Mesendoderm (in vitro differentiated cells): Measurements from ENCODE around the gene C8G.

ENCODE experiments used
- DNase-seq: peaks from one replicate; pipeline ENCODE4 v3.0.0; 2013
- H2AK5ac ChIP-seq: 2 replicates; pipeline ENCODE4 v1.6.1; 2013; ENCODE audit warnings: low read length, inconsistent platforms
- H2BK120ac ChIP-seq: 2 replicates; pipeline ENCODE4 v1.6.1; 2013; ENCODE audit warnings: low read depth, mild to moderate bottlenecking, low read length, moderate library complexity, mixed read lengths
- H2BK15ac ChIP-seq: replicated peaks from 2 replicates; pipeline ENCODE4 v1.6.1; 2013; ENCODE audit warnings: low read depth, mild to moderate bottlenecking, moderate library complexity
- H2BK5ac ChIP-seq: 2 replicates; pipeline ENCODE4 v1.6.1; 2013; ENCODE audit warnings: low read length, inconsistent platforms
- H3K18ac ChIP-seq: 2 replicates; pipeline ENCODE4 v1.6.1; 2013; ENCODE audit warnings: mild to moderate bottlenecking, low read length, mixed read lengths
- H3K23ac ChIP-seq: one replicate; pipeline ENCODE4 v1.6.1; 2013; ENCODE audit warnings: low read length
- H3K27ac ChIP-seq: 2 replicates; pipeline ENCODE4 v1.5.1; 2013; ENCODE audit warnings: low read depth, mild to moderate bottlenecking, inconsistent platforms, low read length, moderate library complexity
- H3K27me3 ChIP-seq: 2 replicates; pipeline ENCODE4 v1.6.1; 2013; ENCODE audit warnings: low read length, control low read depth, mild to moderate bottlenecking, inconsistent platforms; ENCODE audit not compliant: insufficient read depth, poor library complexity
- H3K36me3 ChIP-seq: 2 replicates; pipeline ENCODE4 v1.6.1; 2013; ENCODE audit warnings: low read length, inconsistent platforms; ENCODE audit not compliant: control insufficient read depth, insufficient read depth
- H3K4ac ChIP-seq: one replicate; pipeline ENCODE4 v1.6.1; 2013; ENCODE audit warnings: low read depth, mild to moderate bottlenecking, low read length, moderate library complexity
- H3K4me1 ChIP-seq: 2 replicates; pipeline ENCODE4 v1.6.1; 2013; ENCODE audit warnings: low read depth, low read length, inconsistent platforms; ENCODE audit not compliant: control insufficient read depth
- H3K4me2 ChIP-seq: 2 replicates; pipeline ENCODE4 v1.6.1; 2013; ENCODE audit warnings: low read length
- H3K4me3 ChIP-seq: 2 replicates; pipeline ENCODE4 v1.5.1; 2013; ENCODE audit warnings: mild to moderate bottlenecking, low read length
- H3K56ac ChIP-seq: one replicate; pipeline ENCODE4 v1.6.1; 2013; ENCODE audit warnings: low read length
- H3K79me1 ChIP-seq: 2 replicates; pipeline ENCODE4 v1.6.1; 2013; ENCODE audit warnings: low read length, inconsistent platforms
- H3K79me2 ChIP-seq: 2 replicates; pipeline ENCODE4 v1.6.1; 2013; ENCODE audit warnings: mild to moderate bottlenecking, low read length; ENCODE audit not compliant: control insufficient read depth, insufficient read depth
- H3K9ac ChIP-seq: 2 replicates; pipeline ENCODE4 v1.6.1; 2013; ENCODE audit warnings: low read length, inconsistent platforms
- H4K5ac ChIP-seq: one replicate; pipeline ENCODE4 v1.6.1; 2013; ENCODE audit warnings: low read length
- H4K8ac ChIP-seq: one replicate; pipeline ENCODE4 v1.6.1; 2013; ENCODE audit warnings: low read depth, mild to moderate bottlenecking, control low read depth, low read length, moderate library complexity
- WGBS: extraction: QIAGEN DNeasy Blood & Tissue Kit; methylation state at CpG from one replicate; pipeline ENCODE4 v1.1.7; 2013; ENCODE audit warnings: low lambda C conversion rate, missing lambda C conversion rate; ENCODE audit not compliant: insufficient coverage; ENCODE audit errors: extremely low coverage; 5-methylcytosine and 5-hydroxymethylcytosine counted together

Gene C8G

GRCh38 chr9:136916330-136917184 is 28.5 kb upstream of the C8G start:
- Histone ChIP-seq H2BK15ac (no peak overlapping the region), H3K36me3 (peaks cover 14% of the 10 kb centered on the region)
- no CpG with 5 or more reads among the region's 32 CpGs for WGBS

DNA sequence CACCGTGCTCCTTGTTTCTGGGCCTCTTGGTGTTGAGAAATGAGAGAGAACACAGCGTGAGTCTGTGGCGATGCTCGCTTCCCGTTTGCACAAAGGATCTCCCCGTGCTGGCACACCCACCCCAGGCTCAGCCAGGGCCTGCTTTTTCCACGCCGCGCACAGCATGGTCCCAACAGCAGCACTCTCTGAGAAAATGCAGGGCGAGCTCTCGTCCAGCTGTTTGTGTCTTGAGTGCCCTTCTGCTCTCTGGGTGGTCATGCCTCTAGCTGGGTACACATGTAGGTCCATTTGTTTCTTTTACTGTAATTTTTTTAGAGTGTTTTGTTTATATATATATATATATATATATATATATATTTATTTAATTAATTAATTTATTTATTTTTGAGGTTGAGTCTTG is 27.1 kb upstream of the C8G start:
- Histone ChIP-seq H4K5ac (no peak overlapping the region), H3K56ac (no peak overlapping the region), H3K4me2 (no peak overlapping the region), H3K9ac (no peak overlapping the region), H3K18ac (no peak overlapping the region), H2BK120ac (no peak overlapping the region), H2AK5ac (no peak overlapping the region), H2BK5ac (no peak overlapping the region), H3K36me3 (peaks cover 14% of the 10 kb centered on the region), H3K4me3 (no peak overlapping the region), H3K79me2 (peaks cover 2% of the 10 kb centered on the region), H4K8ac (no peak overlapping the region), H3K4me1 (no peaks in the 10 kb centered on the region), H3K27ac (no peak overlapping the region), H3K4ac (no peak overlapping the region), H3K23ac (no peak overlapping the region), H3K79me1 (no peaks in the 10 kb centered on the region), H2BK15ac (no peak overlapping the region), H3K27me3 (no peaks in the 10 kb centered on the region)
- WGBS: no CpG with 5 or more reads among the region's 11 CpGs
- DNase-seq: no peak

More at GRCh38 chr9:136916330-136917184, 28.5 kb upstream of the C8G start:
- Histone ChIP-seq H4K5ac (no peak overlapping the region), H3K4ac (no peak overlapping the region), H2BK120ac (no peak overlapping the region), H3K4me1 (no peaks in the 10 kb centered on the region), H3K27ac (no peak overlapping the region), H2BK5ac (no peak overlapping the region), H3K79me1 (no peaks in the 10 kb centered on the region), H3K79me2 (peaks cover 2% of the 10 kb centered on the region), H3K4me2 (no peak overlapping the region), H2AK5ac (no peak overlapping the region), H3K9ac (no peak overlapping the region), H3K27me3 (no peaks in the 10 kb centered on the region), H3K18ac (no peak overlapping the region), H3K4me3 (no peak overlapping the region), H3K23ac (no peak overlapping the region), H4K8ac (no peak overlapping the region), H3K56ac (no peak overlapping the region)
- DNase-seq: no peak

GRCh38 chr9:136920069-136920468 is 25.0 kb upstream of the C8G start:
- no peaks in the 10 kb centered on the region for H3K4me1 ChIP-seq
- H3K4ac ChIP-seq: no peak overlapping the region
- H2BK15ac ChIP-seq: no peak overlapping the region
- no peak overlapping the region for H3K4me2 ChIP-seq
- no CpG with 5 or more reads among the region's 15 CpGs for WGBS
- no peak overlapping the region for H2AK5ac ChIP-seq
- H2BK5ac ChIP-seq: no peak overlapping the region
- H3K9ac ChIP-seq: no peak overlapping the region
- H3K23ac ChIP-seq: no peak overlapping the region
- H4K5ac ChIP-seq: no peak overlapping the region
- no peak for DNase-seq
- no peak overlapping the region for H2BK120ac ChIP-seq
- H3K79me1 ChIP-seq: no peaks in the 10 kb centered on the region
- H3K4me3 ChIP-seq: no peak overlapping the region
- peaks cover 2% of the 10 kb centered on the region for H3K79me2 ChIP-seq
- no peak overlapping the region for H3K18ac ChIP-seq
- no peak overlapping the region for H3K56ac ChIP-seq
- H4K8ac ChIP-seq: no peak overlapping the region
- H3K36me3 ChIP-seq: peaks cover 9% of the 10 kb centered on the region
- H3K27me3 ChIP-seq: no peaks in the 10 kb centered on the region
- no peak overlapping the region for H3K27ac ChIP-seq

GRCh38 chr9:136920734-136921231 is 24.3 kb upstream of the C8G start:
- Histone ChIP-seq H3K4me2 (no peak overlapping the region), H2BK5ac (no peak overlapping the region), H2BK120ac (no peak overlapping the region), H2AK5ac (no peak overlapping the region), H2BK15ac (no peak overlapping the region), H3K27me3 (no peaks in the 10 kb centered on the region), H3K56ac (no peak overlapping the region), H3K18ac (no peak overlapping the region), H3K79me2 (peaks cover 2% of the 10 kb centered on the region), H3K23ac (no peak overlapping the region), H3K36me3 (peaks cover 9% of the 10 kb centered on the region), H3K79me1 (no peaks in the 10 kb centered on the region), H3K9ac (no peak overlapping the region), H3K27ac (no peak overlapping the region), H4K5ac (no peak overlapping the region), H3K4me3 (no peak overlapping the region), H4K8ac (no peak overlapping the region), H3K4me1 (no peaks in the 10 kb centered on the region), H3K4ac (no peak overlapping the region)
- no peak for DNase-seq
- no CpG with 5 or more reads among the region's 14 CpGs for WGBS

DNA sequence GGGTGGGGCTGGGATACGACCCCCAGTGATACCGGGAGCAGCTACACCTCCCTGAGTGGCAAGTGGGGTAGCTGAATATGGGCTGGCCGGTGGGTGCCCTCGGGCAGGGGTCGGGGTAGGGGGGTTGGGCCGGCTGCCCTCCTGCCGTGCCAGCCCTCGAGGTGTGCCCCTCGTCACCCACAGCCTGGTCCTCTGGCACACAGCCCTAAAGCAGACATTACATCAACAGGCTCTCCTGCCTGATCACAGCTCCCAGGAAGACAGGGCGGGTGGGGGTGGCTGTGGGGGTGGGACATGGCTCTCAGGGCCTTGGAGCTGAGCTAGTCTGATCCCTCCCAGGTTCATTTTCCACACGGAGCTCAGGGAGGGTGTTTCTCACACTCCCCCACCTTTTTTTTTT is 23.7 kb upstream of the C8G start:
- no peak overlapping the region for H3K4me2 ChIP-seq
- no peak for DNase-seq
- H2BK120ac ChIP-seq: no peak overlapping the region
- H3K27me3 ChIP-seq: no peaks in the 10 kb centered on the region
- no peak overlapping the region for H3K4me3 ChIP-seq
- H2AK5ac ChIP-seq: no peak overlapping the region
- H2BK5ac ChIP-seq: no peak overlapping the region
- no peak overlapping the region for H3K56ac ChIP-seq
- H3K79me2 ChIP-seq: no peaks in the 10 kb centered on the region
- H3K9ac ChIP-seq: no peak overlapping the region
- H3K18ac ChIP-seq: no peak overlapping the region
- no peak overlapping the region for H3K23ac ChIP-seq
- no peaks in the 10 kb centered on the region for H3K79me1 ChIP-seq
- no CpG with 5 or more reads among the region's 11 CpGs for WGBS
- H3K4ac ChIP-seq: no peak overlapping the region
- H3K36me3 ChIP-seq: peaks cover 9% of the 10 kb centered on the region
- H3K4me1 ChIP-seq: no peaks in the 10 kb centered on the region
- no peak overlapping the region for H2BK15ac ChIP-seq
- H4K5ac ChIP-seq: no peak overlapping the region
- no peak overlapping the region for H4K8ac ChIP-seq
- H3K27ac ChIP-seq: no peak overlapping the region
